Body of pancreas (tissue), 4 donors: Measurements from ENCODE around the gene MYH7.

Source experiments
- CTCF ChIP-seq, 7 experiments: fragments of 450-650 bp in 4 of 7; fragments of 200-600 bp in 3 of 7; sonication (generic) in 3 of 7; IDR thresholded peaks; one replicate each; pipeline ENCODE4 v1.5.1; 2016 to 2019; ENCODE audit warnings: antibody characterized with exemption in 7 of 7
- POLR2A ChIP-seq, 3 donors: fragments of 450-650 bp; IDR thresholded peaks; one replicate each; pipeline ENCODE4 v1.6.1; 2016; ENCODE audit warnings: antibody characterized with exemption in 3 of 3, mild to moderate bottlenecking in 2 of 3

DNA sequence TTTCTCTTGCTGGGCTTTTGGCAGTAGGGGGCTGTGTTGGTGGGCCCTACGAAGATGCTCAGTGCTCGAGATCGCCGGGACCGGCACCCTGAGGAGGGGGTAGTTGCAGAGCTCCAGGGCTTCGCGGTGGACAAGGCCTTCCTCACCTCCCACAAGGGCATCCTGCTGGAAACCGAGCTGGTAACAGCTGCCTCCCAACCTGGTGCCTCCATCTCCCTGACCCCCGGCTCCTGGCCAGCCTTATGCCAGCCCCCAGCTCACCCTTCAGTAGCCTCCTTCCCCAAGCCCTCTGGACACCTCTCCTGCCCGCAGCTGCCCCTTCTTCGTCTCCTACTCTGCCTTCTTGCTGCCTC lies 58.3 kb downstream of the MYH7 start:
- TF ChIP-seq CTCF (IDR thresholded peaks at IDR 0.05): no peak
- TF ChIP-seq POLR2A (IDR thresholded peaks at IDR 0.05): no peak
